ACC112 (cell line): ENCODE data around the gene RIC1.
A peak's percentile ranks its signal among the peaks of the same experiment; 100 is the strongest.
"Not testable (repeated sequence)": the region's sequence is repeated elsewhere in the genome, so short reads cannot be mapped to it uniquely, and the experiment has no call there.

Source experiments
- H2AFZ ChIP-seq: fragments of 200-600 bp; sonication (generic); one replicate; pipeline ENCODE4 v1.6.0; 2017; ENCODE audit warnings: antibody characterized with exemption, low read length; ENCODE audit not compliant: unreplicated experiment
- H3K27ac ChIP-seq: fragments of 200-600 bp; sonication (generic); 2 replicates; pipeline ENCODE4 v1.5.1; 2014; ENCODE audit warnings: low read depth, mild to moderate bottlenecking, antibody characterized with exemption, low read length, moderate library complexity
- H3K27me3 ChIP-seq: fragments of 200-600 bp; sonication (generic); 2 replicates; pipeline ENCODE4 v1.6.1; 2014; ENCODE audit warnings: mild to moderate bottlenecking, antibody characterized with exemption, low read length, moderate library complexity, mixed read lengths; ENCODE audit not compliant: insufficient read depth
- H3K36me3 ChIP-seq: fragments of 200-600 bp; sonication (generic); 2 replicates; pipeline ENCODE4 v1.6.1; 2016; ENCODE audit warnings: mild to moderate bottlenecking, antibody characterized with exemption, low read length, moderate library complexity, mixed read lengths; ENCODE audit not compliant: insufficient read depth
- H3K4me1 ChIP-seq: fragments of 200-600 bp; sonication (generic); one replicate; pipeline ENCODE4 v1.6.1; 2016; ENCODE audit warnings: low read length, mixed read lengths; ENCODE audit not compliant: insufficient read depth, unreplicated experiment, control insufficient read depth
- H3K4me3 ChIP-seq: fragments of 200-600 bp; sonication (generic); 2 replicates; pipeline ENCODE4 v1.5.1; 2014; ENCODE audit warnings: mild to moderate bottlenecking, low read depth, low read length
- H3K79me2 ChIP-seq: fragments of 200-600 bp; sonication (generic); one replicate; pipeline ENCODE4 v1.6.0; 2016; ENCODE audit warnings: low read length; ENCODE audit not compliant: control insufficient read depth, unreplicated experiment, insufficient read depth

The RIC1 gene

GRCh38 chr9:5622016-5622415, 6.9 kb upstream of the RIC1 start:
- Histone ChIP-seq H2AFZ (no peak overlapping the region), H3K27ac (peak overlapping the region; percentile 67), H3K27me3 (no peaks in the 10 kb centered on the region), H3K36me3 (no peaks in the 10 kb centered on the region), H3K4me3 (peak overlapping the region; percentile 36; the same call in 1 of the 2 replicates), H3K79me2 (peaks cover 12% of the 10 kb centered on the region), H3K4me1 (peaks cover 11% of the 10 kb centered on the region)

DNA sequence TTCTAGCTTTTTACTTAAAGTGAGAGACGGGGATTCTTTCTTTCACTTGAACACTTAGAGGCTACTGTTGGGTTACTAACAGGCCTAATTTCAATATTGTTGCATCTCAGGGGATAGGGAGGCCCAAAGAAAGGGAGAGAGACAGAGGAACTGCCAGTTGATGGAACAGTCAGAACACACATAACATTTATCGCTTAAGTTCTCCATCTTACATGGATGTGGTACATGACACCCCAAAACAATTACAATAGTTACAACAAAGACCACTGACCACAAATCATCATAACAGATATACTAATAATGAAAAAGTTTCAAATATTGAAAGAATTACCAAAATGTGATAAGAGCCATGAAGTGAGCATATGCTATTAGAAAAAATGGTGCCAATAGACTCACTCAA, 4.3 kb upstream of the RIC1 start:
- Histone ChIP-seq H3K4me1 (peaks cover 20% of the 10 kb centered on the region), H3K79me2 (peaks cover 24% of the 10 kb centered on the region), H3K27me3 (no peaks in the 10 kb centered on the region), H3K36me3 (no peaks in the 10 kb centered on the region), H2AFZ (no peak overlapping the region), H3K27ac (no peak overlapping the region), H3K4me3 (no peak overlapping the region)

DNA sequence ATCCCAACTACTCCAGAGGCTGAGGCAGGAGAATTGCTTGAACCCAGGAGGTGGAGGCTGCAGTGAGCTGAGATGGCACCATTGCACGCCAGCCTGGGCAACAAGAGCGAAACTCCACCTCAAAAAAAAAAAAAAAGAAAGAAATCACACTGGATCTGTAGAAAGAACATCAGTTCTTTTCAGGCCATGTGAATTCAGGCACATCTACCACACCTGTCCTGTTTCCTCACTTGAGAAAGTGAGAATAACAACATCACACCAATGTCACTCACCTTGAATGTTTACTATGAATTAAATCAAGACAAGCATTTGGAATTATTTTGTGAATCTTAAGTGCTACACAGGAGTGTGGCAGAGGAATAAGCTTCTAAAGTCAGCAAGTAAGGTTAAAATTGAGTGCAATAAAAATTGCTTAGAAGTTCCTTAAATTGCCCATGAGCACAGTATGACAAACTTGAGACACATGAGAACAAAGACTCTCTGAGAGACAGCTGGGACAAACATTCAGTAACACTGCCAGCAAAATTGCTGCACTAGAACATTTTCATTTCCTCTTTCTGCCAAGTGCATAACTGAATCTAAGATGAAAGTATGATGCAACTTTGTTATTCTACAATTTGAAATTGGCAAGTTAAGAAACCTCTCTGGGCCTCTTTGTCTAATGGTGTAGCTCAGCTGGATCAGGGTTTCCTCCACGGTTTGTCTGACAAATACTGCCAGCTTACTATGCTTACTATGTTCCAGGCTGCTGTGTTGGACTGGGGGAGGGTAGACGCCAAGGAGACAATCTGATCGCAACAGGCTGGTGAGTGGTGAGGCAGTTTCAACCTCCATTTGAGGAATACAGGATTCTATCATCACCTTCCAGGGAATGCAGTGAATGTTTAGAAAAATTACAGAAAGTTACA, 1.9 kb upstream of the RIC1 start:
- Histone ChIP-seq H3K4me1 (peaks cover 19% of the 10 kb centered on the region), H3K27me3 (no peaks in the 10 kb centered on the region), H3K79me2 (peaks cover 47% of the 10 kb centered on the region), H3K4me3 (peak overlapping the region; percentile 98), H2AFZ (no peak overlapping the region), H3K36me3 (no peaks in the 10 kb centered on the region), H3K27ac (peak overlapping the region; percentile 71)

DNA sequence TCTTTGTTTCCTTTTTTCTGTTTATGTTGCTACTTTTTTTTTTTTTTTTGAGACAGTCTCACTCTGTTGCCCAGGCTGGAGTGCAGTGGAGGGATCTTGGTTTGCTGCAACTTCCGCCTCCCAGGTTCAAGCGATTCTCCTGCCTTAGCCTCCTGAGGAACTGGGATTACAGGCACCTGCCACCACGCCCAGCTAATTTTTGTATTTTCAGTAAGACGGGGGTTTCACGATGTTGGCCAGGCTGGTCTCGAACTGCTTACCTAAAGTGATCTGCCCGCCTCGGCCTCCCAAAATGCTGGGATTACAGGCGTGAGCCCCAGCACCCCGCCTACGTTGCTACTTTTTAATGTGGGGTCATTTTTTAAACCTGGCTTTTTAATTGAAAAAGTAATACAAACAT, 1.2 kb upstream of the RIC1 start:
- peak overlapping the region; percentile 98 for H3K4me3 ChIP-seq
- peaks cover 54% of the 10 kb centered on the region for H3K79me2 ChIP-seq
- H3K4me1 ChIP-seq: peaks cover 24% of the 10 kb centered on the region
- not testable (repeated sequence) for H3K27me3 ChIP-seq, H3K36me3 ChIP-seq
- H2AFZ ChIP-seq: peak overlapping the region; percentile 64
- peak overlapping the region; percentile 71 for H3K27ac ChIP-seq

- Histone ChIP-seq H3K4me3 (peak overlapping the region; percentile 98), H3K36me3 (no peaks in the 10 kb centered on the region), H3K4me1 (peaks cover 29% of the 10 kb centered on the region), H3K27me3 (no peaks in the 10 kb centered on the region), H2AFZ (peak overlapping the region; percentile 64), H3K79me2 (peaks cover 59% of the 10 kb centered on the region), H3K27ac (peak overlapping the region; percentile 71)
Measured at GRCh38 chr9:5628183-5628529, 751 bp upstream of the RIC1 start.

DNA sequence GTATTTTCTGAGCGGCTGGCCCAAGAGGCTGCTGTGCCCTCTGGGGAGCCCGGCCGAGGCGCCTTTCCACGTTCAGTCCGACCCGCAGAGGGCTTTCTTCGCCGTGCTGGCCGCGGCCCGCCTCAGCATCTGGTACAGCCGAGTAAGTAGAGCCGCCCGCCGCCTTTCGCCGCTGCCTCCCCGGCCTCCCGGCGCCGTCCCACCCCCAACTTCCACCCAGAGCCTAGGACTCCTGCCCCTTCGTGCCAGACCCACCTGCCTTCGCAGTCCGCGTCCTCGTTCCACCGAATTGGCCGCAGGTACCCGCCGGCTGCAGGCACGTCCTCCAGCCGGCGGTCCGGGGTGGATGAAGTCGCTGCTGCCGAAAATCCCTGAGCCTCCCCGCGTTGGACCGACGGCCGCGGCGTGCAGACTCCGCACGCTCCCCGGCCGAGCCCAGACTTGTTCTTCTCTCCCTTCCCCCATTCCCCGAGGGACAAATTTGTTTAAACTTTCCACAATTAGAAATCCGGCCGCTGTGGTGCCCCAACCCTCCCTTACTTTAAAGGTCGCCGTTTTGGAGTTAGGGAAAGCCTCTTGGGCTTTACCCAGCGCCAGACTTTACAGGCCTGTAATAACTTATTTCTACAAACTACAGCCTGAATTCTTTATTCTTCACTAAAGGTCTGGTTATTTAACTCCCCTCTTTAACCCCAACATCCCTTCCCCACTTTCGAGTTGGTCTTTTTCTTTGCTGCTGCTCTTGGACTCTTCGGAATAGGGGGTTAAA, 589 bp downstream of the RIC1 start:
- Histone ChIP-seq H3K79me2 (peaks cover 65% of the 10 kb centered on the region), H3K4me1 (peaks cover 33% of the 10 kb centered on the region), H2AFZ (peak overlapping the region; percentile 95), H3K4me3 (peak overlapping the region; percentile 98), H3K36me3 (0 out of 2 replicates have a peak, but pooled peaks cover under 1% of the 10 kb centered on the region), H3K27me3 (no peaks in the 10 kb centered on the region), H3K27ac (peak overlapping the region; percentile 71)

GRCh38 chr9:5630081-5630507, 1.2 kb downstream of the RIC1 start:
- Histone ChIP-seq H3K36me3 (peaks cover 6% of the 10 kb centered on the region; the same call in 1 of the 2 replicates), H3K79me2 (peaks cover 68% of the 10 kb centered on the region), H3K27ac (peak overlapping the region; percentile 71), H2AFZ (peak overlapping the region; percentile 95), H3K27me3 (no peaks in the 10 kb centered on the region), H3K4me3 (peak overlapping the region; percentile 98), H3K4me1 (peaks cover 33% of the 10 kb centered on the region)

DNA sequence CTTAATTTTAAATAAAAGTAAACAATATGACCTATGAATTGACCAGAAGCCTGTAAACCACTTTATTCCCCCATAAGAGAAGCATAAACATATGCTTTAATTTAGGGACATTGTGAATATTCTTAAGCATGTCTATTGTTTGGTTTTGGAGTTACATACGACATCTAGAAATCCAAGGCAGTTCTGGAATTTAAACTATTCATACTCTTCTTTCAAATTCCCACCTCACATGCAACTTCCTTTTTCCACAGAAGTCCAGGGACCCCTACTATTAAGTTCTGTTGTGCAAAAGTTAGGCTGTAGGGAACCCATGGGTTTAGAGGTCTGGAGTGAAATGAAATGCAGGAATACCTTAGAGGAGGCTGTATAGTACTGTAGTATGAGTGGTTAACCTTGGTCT, 2.1 kb downstream of the RIC1 start:
- Histone ChIP-seq H2AFZ (no peak overlapping the region), H3K4me3 (peak overlapping the region; percentile 98), H3K79me2 (peaks cover 75% of the 10 kb centered on the region), H3K27ac (no peak overlapping the region), H3K27me3 (no peaks in the 10 kb centered on the region), H3K36me3 (peaks cover 15% of the 10 kb centered on the region; the same call in 1 of the 2 replicates), H3K4me1 (peaks cover 33% of the 10 kb centered on the region)

DNA sequence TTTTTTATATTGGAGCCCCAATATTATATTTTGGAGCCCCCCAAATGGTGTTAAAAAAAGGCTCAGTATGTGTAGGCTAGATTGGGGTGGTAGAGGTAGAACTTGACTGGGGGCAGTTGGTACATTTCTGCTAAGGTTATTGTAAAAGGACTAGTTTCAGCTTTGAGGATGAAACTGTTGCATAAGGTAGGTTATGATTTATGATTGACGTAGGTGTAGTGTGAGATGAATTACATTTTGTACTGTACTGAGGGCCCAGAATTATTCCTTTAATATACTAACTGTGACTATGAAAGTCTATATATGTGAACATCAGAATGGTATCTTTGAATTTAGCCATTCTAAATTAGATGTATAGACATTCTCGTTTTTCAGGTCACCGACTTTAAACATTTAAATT, 3.6 kb downstream of the RIC1 start:
- Histone ChIP-seq H3K27ac (no peak overlapping the region), H3K4me3 (no peak overlapping the region), H2AFZ (no peak overlapping the region), H3K36me3 (peaks cover 19% of the 10 kb centered on the region), H3K27me3 (no peaks in the 10 kb centered on the region), H3K4me1 (peaks cover 24% of the 10 kb centered on the region), H3K79me2 (peaks cover 84% of the 10 kb centered on the region)

DNA sequence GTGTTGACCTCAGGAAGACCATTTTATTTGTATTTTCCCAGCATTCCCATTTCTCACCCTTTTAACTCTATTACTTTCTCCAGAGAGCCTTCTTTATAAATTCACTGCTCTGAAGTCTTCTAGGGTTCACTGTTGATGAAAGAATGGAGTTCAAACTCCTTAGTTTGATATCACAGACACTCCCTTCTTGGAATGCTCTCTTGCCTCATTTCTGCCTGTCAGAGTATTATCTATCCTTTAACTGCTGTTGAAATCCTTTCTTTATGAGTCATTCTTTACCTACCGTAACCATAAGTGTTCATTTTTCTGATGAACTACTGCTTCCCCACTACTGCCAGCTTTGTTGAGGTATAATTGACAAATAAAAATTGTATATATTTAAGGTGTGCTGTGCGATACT, 4.3 kb downstream of the RIC1 start:
- no peak overlapping the region for H3K27ac ChIP-seq
- H3K36me3 ChIP-seq: peaks cover 19% of the 10 kb centered on the region
- no peak overlapping the region for H2AFZ ChIP-seq
- peaks cover 20% of the 10 kb centered on the region for H3K4me1 ChIP-seq
- H3K4me3 ChIP-seq: no peak overlapping the region
- H3K79me2 ChIP-seq: peaks cover 87% of the 10 kb centered on the region
- H3K27me3 ChIP-seq: no peaks in the 10 kb centered on the region
